Keratinocyte (primary cell): ENCODE data around the gene DDX11. TPM values are rescaled to one million over a fixed set of nuclear protein-coding genes. Genes with fewer than 3 reads are reported as not detected.
"Not testable (repeated sequence)": the region's sequence is repeated elsewhere in the genome, so short reads cannot be mapped to it uniquely, and the experiment has no call there.

Experiments used
- DNase-seq: peaks from one replicate; pipeline ENCODE4 v3.0.0-alpha.2; 2011; ENCODE audit warnings: low read depth, missing footprints, low spot score
- FAIRE-seq: peaks from 2 replicates; lab custom pipeline; 2011; peaks lifted over from hg19 to GRCh38; lab: Jason Lieb, UNC
- H2AFZ ChIP-seq: 2 replicates; pipeline ENCODE4 v1.6.0; 2012; ENCODE audit warnings: low read length, control low read depth, inconsistent platforms; ENCODE audit not compliant: control insufficient read depth
- H3K27ac ChIP-seq: 2 replicates; pipeline ENCODE4 v1.5.1; 2011; ENCODE audit warnings: low read length; ENCODE audit not compliant: control insufficient read depth, insufficient read depth
- H3K27me3 ChIP-seq: 3 replicates; pipeline ENCODE4 v1.6.0; 2011; ENCODE audit warnings: low read length; ENCODE audit not compliant: control insufficient read depth, insufficient read depth; ENCODE audit errors: extremely low read depth
- H3K36me3 ChIP-seq, 2 experiments: 2 replicates in 1 of 2; 3 replicates in 1 of 2; pipeline ENCODE4 v1.5.1; 2011; ENCODE audit warnings: low read length in 2 of 2, mild to moderate bottlenecking in 1 of 2; ENCODE audit not compliant: control insufficient read depth in 2 of 2, insufficient read depth in 2 of 2; ENCODE audit errors: extremely low read depth in 1 of 2
- H3K4me1 ChIP-seq: 3 replicates; pipeline ENCODE4 v1.5.1; 2011; ENCODE audit warnings: low read length; ENCODE audit not compliant: control insufficient read depth, insufficient read depth; ENCODE audit errors: extremely low read depth
- H3K4me2 ChIP-seq: 3 replicates; pipeline ENCODE4 v1.6.0; 2011; ENCODE audit warnings: low read depth, low read length; ENCODE audit not compliant: control insufficient read depth, insufficient read depth; ENCODE audit errors: extremely low read depth
- H3K4me3 ChIP-seq, 3 experiments: fragments of 200-600 bp in 1 of 3; sonication (generic) in 1 of 3; 2 replicates in 2 of 3; 3 replicates in 1 of 3; pipeline ENCODE4 v1.5.1; 2011 to 2016; ENCODE audit warnings: low read length in 3 of 3, mild to moderate bottlenecking in 3 of 3, control low read depth in 2 of 3, inconsistent platforms in 1 of 3, low read depth in 1 of 3, mixed read lengths in 1 of 3, mixed run types in 1 of 3, moderate library complexity in 1 of 3; ENCODE audit not compliant: control insufficient read depth in 2 of 3, insufficient read depth in 2 of 3; ENCODE audit errors: extremely low read depth in 1 of 3
- H3K79me2 ChIP-seq: 2 replicates; pipeline ENCODE4 v1.6.0; 2012; ENCODE audit warnings: low read length; ENCODE audit not compliant: control insufficient read depth, insufficient read depth
- H3K9ac ChIP-seq: 3 replicates; pipeline ENCODE4 v1.6.0; 2011; ENCODE audit warnings: low read length; ENCODE audit not compliant: control insufficient read depth, insufficient read depth; ENCODE audit errors: extremely low read depth
- H3K9me1 ChIP-seq: 3 replicates; pipeline ENCODE4 v1.6.0; 2011; ENCODE audit warnings: low read length; ENCODE audit not compliant: control insufficient read depth, insufficient read depth; ENCODE audit errors: extremely low read depth
- H3K9me3 ChIP-seq: 2 replicates; pipeline ENCODE4 v1.5.1; 2012; ENCODE audit warnings: low read depth, low read length; ENCODE audit not compliant: control insufficient read depth
- H4K20me1 ChIP-seq: 3 replicates; pipeline ENCODE4 v1.6.0; 2011; ENCODE audit warnings: low read length; ENCODE audit not compliant: control insufficient read depth, insufficient read depth; ENCODE audit errors: extremely low read depth
- EZH2 ChIP-seq: IDR thresholded peaks from one replicate; pipeline ENCODE4 v1.6.1; 2012; ENCODE audit warnings: inconsistent platforms, mild to moderate bottlenecking, low read length, moderate library complexity
- dilution Hi-C: fragments of 300-500 bp; cut with MboI; formaldehyde crosslinking; loops from one replicate; pipeline ENCODE4 v1.7.0; 2020; ENCODE audit warnings: low sequenced_read_pairs; ENCODE audit not compliant: extremely low pct_ligation_motif_present
- polyA plus RNA-seq, 5 experiments: library from polyadenylated mRNA; depleted of rRNA in 3 of 5; stranded (reverse) in 3 of 5; stranded (forward) in 1 of 5; unstranded in 1 of 5; fragments of >200 nt; gene quantifications; 1 replicate in 1 of 5; 2 replicates in 3 of 5; 3 replicates in 1 of 5; pipeline versions ENCODE4 v1.2.1 to v1.2.3, GENCODE V29; 2011 to 2012; ENCODE audit warnings: missing spikeins in 2 of 5, low read depth in 1 of 5, low replicate concordance in 1 of 5
- TF ChIP-seq, protein P1 (sequence below), 3 experiments: IDR thresholded peaks in 1 of 3; conservative IDR thresholded peaks in 1 of 3; optimal IDR thresholded peaks in 1 of 3; 2 replicates in 2 of 3; 3 replicates in 1 of 3; pipeline versions ENCODE3 to v1.5.1; 2011; ENCODE audit warnings: low read length in 3 of 3, mild to moderate bottlenecking in 3 of 3, moderate library complexity in 2 of 3, control low read depth in 1 of 3, inconsistent platforms in 1 of 3; ENCODE audit not compliant: insufficient read depth in 2 of 3; ENCODE audit errors: extremely low read depth in 1 of 3

Gene DDX11
- polyA plus RNA-seq, 1 donor (not counting 4 experiments of a cell fraction or from before 2014, with no cell fraction given) = 11.2 TPM

DNA sequence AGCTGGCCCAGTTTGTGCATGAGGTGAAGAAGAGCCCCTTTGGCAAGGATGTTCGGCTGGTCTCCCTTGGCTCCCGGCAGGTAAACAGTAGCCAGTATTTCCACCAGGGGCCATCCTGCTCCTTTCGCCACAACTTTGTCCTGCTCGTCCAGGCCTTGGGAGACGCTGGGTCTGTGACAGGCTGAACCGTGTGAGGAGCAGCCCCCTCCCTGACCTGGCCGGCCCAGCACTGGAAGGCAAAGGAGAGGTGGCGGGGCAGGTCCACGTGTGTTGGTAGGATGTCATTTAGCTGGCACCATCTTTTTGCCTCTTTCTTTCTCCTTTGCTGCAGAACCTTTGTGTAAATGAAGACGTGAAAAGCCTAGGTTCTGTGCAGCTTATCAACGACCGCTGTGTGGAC lies 15.4 kb downstream of the DDX11 start:
- dilution Hi-C loops = no loop called here
- no peak overlapping the region for H3K4me3 ChIP-seq
- no peaks in the 10 kb centered on the region for H4K20me1 ChIP-seq
- no peaks in the 10 kb centered on the region for H3K27me3 ChIP-seq
- no peak overlapping the region for H2AFZ ChIP-seq
- H3K4me1 ChIP-seq = no peaks in the 10 kb centered on the region
- H3K9ac ChIP-seq = no peak overlapping the region
- FAIRE-seq (no peak), DNase-seq (no peak)
- H3K9me3 ChIP-seq = no peaks in the 10 kb centered on the region
- no peak overlapping the region for H3K27ac ChIP-seq
- no peaks in the 10 kb centered on the region for H3K9me1 ChIP-seq
- TF ChIP-seq, protein P1, sequence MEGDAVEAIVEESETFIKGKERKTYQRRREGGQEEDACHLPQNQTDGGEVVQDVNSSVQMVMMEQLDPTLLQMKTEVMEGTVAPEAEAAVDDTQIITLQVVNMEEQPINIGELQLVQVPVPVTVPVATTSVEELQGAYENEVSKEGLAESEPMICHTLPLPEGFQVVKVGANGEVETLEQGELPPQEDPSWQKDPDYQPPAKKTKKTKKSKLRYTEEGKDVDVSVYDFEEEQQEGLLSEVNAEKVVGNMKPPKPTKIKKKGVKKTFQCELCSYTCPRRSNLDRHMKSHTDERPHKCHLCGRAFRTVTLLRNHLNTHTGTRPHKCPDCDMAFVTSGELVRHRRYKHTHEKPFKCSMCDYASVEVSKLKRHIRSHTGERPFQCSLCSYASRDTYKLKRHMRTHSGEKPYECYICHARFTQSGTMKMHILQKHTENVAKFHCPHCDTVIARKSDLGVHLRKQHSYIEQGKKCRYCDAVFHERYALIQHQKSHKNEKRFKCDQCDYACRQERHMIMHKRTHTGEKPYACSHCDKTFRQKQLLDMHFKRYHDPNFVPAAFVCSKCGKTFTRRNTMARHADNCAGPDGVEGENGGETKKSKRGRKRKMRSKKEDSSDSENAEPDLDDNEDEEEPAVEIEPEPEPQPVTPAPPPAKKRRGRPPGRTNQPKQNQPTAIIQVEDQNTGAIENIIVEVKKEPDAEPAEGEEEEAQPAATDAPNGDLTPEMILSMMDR (optimal IDR thresholded peaks at IDR 0.05 in 1 of 3, IDR thresholded peaks at IDR 0.05 in 1 of 3, conservative IDR thresholded peaks at IDR 0.05 in 1 of 3; ENCODE audit: extremely low read depth in 1 of 3, insufficient read depth in 2 of 3, low read length in 3 of 3) = no peak
- TF ChIP-seq EZH2 = no peak
- H3K79me2 ChIP-seq = no peaks in the 10 kb centered on the region
- no peak overlapping the region for H3K4me2 ChIP-seq
- peaks cover 0 to 1% of the 10 kb centered on the region in 2 experiments for H3K36me3 ChIP-seq

DNA sequence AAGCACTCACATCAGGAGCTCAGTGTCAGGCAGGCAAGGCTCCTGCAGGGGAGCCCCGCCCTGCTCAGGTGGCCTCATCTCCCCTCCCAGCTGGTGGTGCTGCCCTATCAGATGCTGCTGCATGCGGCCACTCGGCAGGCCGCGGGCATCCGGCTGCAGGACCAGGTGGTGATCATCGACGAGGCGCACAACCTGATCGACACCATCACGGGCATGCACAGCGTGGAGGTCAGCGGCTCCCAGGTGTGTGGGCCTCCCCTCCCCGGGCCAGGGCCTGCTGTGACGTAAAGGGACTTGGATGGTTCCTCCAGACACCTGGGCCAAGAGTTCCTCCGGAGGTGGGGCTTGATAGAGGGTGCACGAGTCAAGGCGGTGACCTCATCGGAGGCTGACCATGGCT lies 18.0 kb downstream of the DDX11 start:
- dilution Hi-C loops, FAIRE-seq, H2AFZ ChIP-seq, H3K79me2 ChIP-seq, H3K4me1 ChIP-seq, H4K20me1 ChIP-seq, H3K27me3 ChIP-seq, H3K4me3 ChIP-seq, H3K4me2 ChIP-seq, DNase-seq, H3K9ac ChIP-seq, H3K9me3 ChIP-seq, H3K36me3 ChIP-seq, H3K9me1 ChIP-seq, H3K27ac ChIP-seq: not testable (repeated sequence)

DNA sequence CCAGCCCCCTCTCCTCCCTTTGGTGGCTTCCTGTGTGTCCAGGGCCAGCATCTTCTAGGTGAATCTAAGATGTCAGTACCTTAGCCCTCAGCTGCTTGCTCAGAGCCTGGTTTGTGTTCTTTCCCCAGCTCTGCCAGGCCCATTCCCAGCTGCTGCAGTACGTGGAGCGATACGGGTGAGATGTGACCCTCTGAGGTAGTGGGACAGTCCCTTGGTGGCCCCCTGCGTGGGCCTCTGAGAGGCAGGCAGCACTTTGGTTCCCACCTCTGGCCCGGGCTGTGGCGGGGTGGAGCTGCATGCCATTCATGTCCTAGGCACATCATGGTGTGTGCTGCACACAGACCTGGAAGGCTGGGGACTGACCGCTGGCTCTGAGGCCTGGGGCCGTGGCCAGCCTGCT lies 19.1 kb downstream of the DDX11 start:
- H3K4me3 ChIP-seq, H3K79me2 ChIP-seq, H3K36me3 ChIP-seq, H3K9me3 ChIP-seq, H3K27ac ChIP-seq, H4K20me1 ChIP-seq, H2AFZ ChIP-seq, H3K4me1 ChIP-seq, H3K4me2 ChIP-seq, DNase-seq, H3K9ac ChIP-seq, dilution Hi-C loops, H3K27me3 ChIP-seq, H3K9me1 ChIP-seq, FAIRE-seq: not testable (repeated sequence)

DNA sequence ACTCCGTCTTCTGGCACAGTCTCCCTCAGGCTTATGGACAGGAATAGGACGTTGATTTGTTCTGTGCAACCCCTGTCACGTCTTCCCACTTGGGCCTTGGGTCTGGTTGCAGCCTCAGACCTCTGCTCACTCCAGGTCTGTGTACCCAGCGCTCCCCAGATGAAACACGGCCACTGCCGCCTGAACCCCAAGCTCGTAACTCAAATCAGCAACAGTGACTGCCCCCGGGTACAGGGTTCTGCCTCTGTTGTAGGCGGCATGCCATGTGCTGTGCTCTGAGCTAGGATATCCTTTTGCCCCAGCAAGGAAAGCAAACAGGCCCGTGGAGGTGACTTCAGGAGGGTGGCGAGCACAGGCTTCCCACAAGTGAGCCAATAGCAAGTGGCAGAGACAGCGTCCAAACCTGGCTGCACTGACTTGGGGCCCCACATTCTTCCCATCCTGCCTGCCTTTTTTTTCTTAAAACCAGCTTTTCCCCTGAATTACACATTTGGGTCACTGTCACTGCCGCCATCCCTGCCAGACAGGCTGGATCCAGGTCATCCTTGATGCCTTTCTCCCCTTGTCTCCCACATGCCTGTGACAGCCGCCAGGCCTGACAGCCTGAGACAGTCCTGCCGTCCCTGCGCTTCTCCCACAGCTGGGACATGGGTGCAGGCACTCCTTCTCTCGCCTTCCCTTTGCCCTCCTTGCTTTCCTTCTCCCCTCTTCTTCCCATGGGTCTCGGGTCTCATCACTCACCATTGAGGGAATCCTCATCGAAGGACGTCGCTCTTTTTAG lies 21.6 kb downstream of the DDX11 start:
- H3K79me2 ChIP-seq, H3K27me3 ChIP-seq, H3K4me3 ChIP-seq, H2AFZ ChIP-seq, H3K9me1 ChIP-seq, H3K9me3 ChIP-seq, H3K4me1 ChIP-seq, dilution Hi-C loops, H3K36me3 ChIP-seq, FAIRE-seq, H3K4me2 ChIP-seq, DNase-seq, H4K20me1 ChIP-seq, H3K27ac ChIP-seq, H3K9ac ChIP-seq: not testable (repeated sequence)
